K562 (cell line): ENCODE data around the gene GAPVD1. TPM values are rescaled to one million over a fixed set of nuclear protein-coding genes. Genes with fewer than 3 reads are reported as not detected.

ENCODE experiments used
- ATF7 ChIP-seq: fragments of 450-650 bp; IDR thresholded peaks from 2 replicates; pipeline ENCODE4 v1.7.1; 2014; ENCODE audit warnings: mild to moderate bottlenecking, moderate library complexity
- BHLHE40 ChIP-seq: IDR thresholded peaks from 2 replicates; pipeline ENCODE4 v1.6.1; 2011; ENCODE audit warnings: low read length, improper control_type of control experiment
- DIDO1 ChIP-seq: fragments of 450-650 bp; IDR thresholded peaks from 2 replicates; pipeline ENCODE4 v1.6.1; 2016; ENCODE audit warnings: low read depth, missing biosample characterization, missing genetic modification characterization
- DPF2 ChIP-seq: fragments of 450-650 bp; IDR thresholded peaks from 2 replicates; pipeline ENCODE4 v1.6.1; 2016
- MCM5 ChIP-seq: fragments of 450-650 bp; IDR thresholded peaks from 2 replicates; pipeline ENCODE4 v1.6.1; 2016; ENCODE audit warnings: low read depth
- MECOM ChIP-seq: fragments of 250-450 bp; sonication (Bioruptor Pico); IDR thresholded peaks from 2 replicates; pipeline ENCODE4 v1.8.0; 2022; ENCODE audit warnings: inconsistent platforms
- MED1 ChIP-seq: sonication (generic); formaldehyde crosslinking; IDR thresholded peaks from 2 replicates; pipeline ENCODE4 v1.8.1; 2023; ENCODE audit warnings: missing genetic modification reagents, borderline replicate concordance
- MEF2D ChIP-seq: conservative IDR thresholded peaks from 2 replicates; pipeline ENCODE4 v1.6.1; 2016; ENCODE audit warnings: low read depth, missing genetic modification characterization, missing compliant biosample characterization
- MITF ChIP-seq: IDR thresholded peaks from 2 replicates; pipeline ENCODE4 v1.6.1; 2014; ENCODE audit warnings: antibody characterized with exemption
- NBN ChIP-seq: fragments of 450-650 bp; IDR thresholded peaks from 2 replicates; pipeline ENCODE4 v1.6.1; 2016; ENCODE audit warnings: low read depth, mild to moderate bottlenecking
- NCOR1 ChIP-seq: fragments of 450-650 bp; IDR thresholded peaks from 2 replicates; pipeline ENCODE4 v1.6.1; 2016; ENCODE audit warnings: mild to moderate bottlenecking, moderate library complexity
- NONO ChIP-seq, 2 experiments: fragments of 200-400 bp in 1 of 2; fragments of 450-650 bp in 1 of 2; formaldehyde crosslinking in 1 of 2; IDR thresholded peaks; 2 replicates each; pipeline ENCODE4 v1.6.1; 2017; ENCODE audit warnings: low read depth in 2 of 2, mild to moderate bottlenecking in 2 of 2, moderate library complexity in 2 of 2, low read length in 1 of 2
- POLR2G ChIP-seq: fragments of 200-400 bp; formaldehyde crosslinking; IDR thresholded peaks from 2 replicates; pipeline ENCODE4 v1.6.1; 2017; ENCODE audit warnings: low read depth, mild to moderate bottlenecking, antibody characterized with exemption, low read length, moderate library complexity
- PYGO2 ChIP-seq: fragments of 450-650 bp; IDR thresholded peaks from 2 replicates; pipeline ENCODE4 v1.6.1; 2016; ENCODE audit warnings: mild to moderate bottlenecking, missing genetic modification characterization, moderate library complexity, missing compliant biosample characterization
- SMARCA4 ChIP-seq: fragments of 450-650 bp; IDR thresholded peaks from 2 replicates; pipeline ENCODE4 v1.6.1; 2016
- SMARCA5 ChIP-seq: fragments of 450-650 bp; IDR thresholded peaks from 2 replicates; pipeline ENCODE4 v1.6.1; 2016
- SP1 ChIP-seq: sonication (generic); formaldehyde crosslinking; IDR thresholded peaks from 2 replicates; pipeline ENCODE4 v1.8.1; 2022; ENCODE audit warnings: mild to moderate bottlenecking, missing genetic modification reagents
- SRSF1 ChIP-seq: fragments of 200-400 bp; formaldehyde crosslinking; IDR thresholded peaks from 2 replicates; pipeline ENCODE4 v1.6.1; 2017; ENCODE audit warnings: mild to moderate bottlenecking, low read depth, low read length, moderate library complexity
- STAT6 ChIP-seq: sonication (generic); formaldehyde crosslinking; IDR thresholded peaks from 2 replicates; pipeline ENCODE4 v1.8.1; 2023; ENCODE audit warnings: mild to moderate bottlenecking, missing genetic modification reagents
- TAF7 ChIP-seq: fragments of 450-650 bp; IDR thresholded peaks from 2 replicates; pipeline ENCODE4 v1.6.1; 2016; ENCODE audit warnings: missing genetic modification characterization, missing compliant biosample characterization
- TBL1XR1 ChIP-seq, 2 experiments: IDR thresholded peaks; 2 replicates each; pipeline ENCODE4 v1.6.1; 2012; ENCODE audit warnings: improper control_type of control experiment in 2 of 2, low read length in 2 of 2, mild to moderate bottlenecking in 1 of 2
- TCF3 ChIP-seq: sonication (generic); formaldehyde crosslinking; IDR thresholded peaks from 2 replicates; pipeline ENCODE4 v1.4.0; 2020; ENCODE audit warnings: mild to moderate bottlenecking, missing genetic modification reagents
- TEAD1 ChIP-seq, 2 experiments: fragments of 450-650 bp in 1 of 2; sonication (generic) in 1 of 2; formaldehyde crosslinking; IDR thresholded peaks; 2 replicates each; pipeline versions ENCODE4 v1.4.0 to v1.8.0; 2020 to 2022; ENCODE audit warnings: mild to moderate bottlenecking in 2 of 2, missing genetic modification reagents in 1 of 2
- TFAP4 ChIP-seq: sonication (generic); formaldehyde crosslinking; IDR thresholded peaks from 2 replicates; pipeline ENCODE4 v1.8.0; 2022; ENCODE audit warnings: missing genetic modification reagents, mild to moderate bottlenecking, moderate library complexity, borderline replicate concordance
- WHSC1 ChIP-seq: IDR thresholded peaks from one replicate; pipeline ENCODE4 v1.6.1; 2012; ENCODE audit warnings: low read length, control low read depth, inconsistent platforms
- YBX1 ChIP-seq: fragments of 450-650 bp; IDR thresholded peaks from 2 replicates; pipeline ENCODE4 v1.7.1; 2016; ENCODE audit warnings: mild to moderate bottlenecking
- ZC3H4 ChIP-seq: sonication (generic); formaldehyde crosslinking; IDR thresholded peaks from 2 replicates; pipeline ENCODE4 v1.9.0; 2021; ENCODE audit warnings: missing genetic modification reagents, borderline replicate concordance
- ZNF23 ChIP-seq: fragments of 250-450 bp; sonication (Bioruptor Pico); IDR thresholded peaks from 2 replicates; pipeline ENCODE4 v1.4.0; 2020; ENCODE audit warnings: mild to moderate bottlenecking
- ZNF583 ChIP-seq: fragments of 250-450 bp; sonication (Bioruptor Pico); IDR thresholded peaks from 2 replicates; pipeline ENCODE4 v1.4.0; 2020
- ZNF75A ChIP-seq: fragments of 450-650 bp; formaldehyde crosslinking; IDR thresholded peaks from 2 replicates; pipeline ENCODE4 v1.4.0; 2020; ENCODE audit warnings: mild to moderate bottlenecking
- polyA plus RNA-seq, 8 experiments: library from polyadenylated mRNA; depleted of rRNA in 4 of 8; stranded (reverse) in 5 of 8; unstranded in 3 of 8; fragments of >200 nt; fragmentation: Nextera tagmentation in 2 of 8; fragmentation: Illumina TruSeq in 1 of 8; extraction: Ambion mirVana in 2 of 8; extraction: Trizol in 1 of 8; gene quantifications; 2 replicates each; pipeline versions ENCODE4 v1.2.1 to v1.2.3, GENCODE V29; 2011 to 2014; ENCODE audit warnings: inconsistent platforms in 1 of 8, missing spikeins in 1 of 8
- total RNA-seq, 7 experiments: library from RNA; depleted of rRNA in 6 of 7; stranded (reverse); fragments of >200 nt in 6 of 7; fragmentation: Illumina TruSeq in 2 of 7; extraction: Trizol in 2 of 7; gene quantifications; 2 replicates each; pipeline versions ENCODE4 v1.2.1 to v1.2.3, GENCODE V29; 2011 to 2021; ENCODE audit warnings: low replicate concordance in 1 of 7

The GAPVD1 gene
- total and polyA plus RNA-seq, 9 of the 15 experiments (the other 6 are each of a cell fraction or from before 2014, with no cell fraction given), result 9.5 to 66.1 (median 45.5) TPM

GRCh38 chr9:125246261-125246667 lies 15.4 kb upstream of the GAPVD1 start (continued):
- TF ChIP-seq WHSC1 (no peak), ZNF583 (peak; percentile 47; the same call in 1 of the 2 replicates), MITF (no peak), ZC3H4 (no peak), BHLHE40 (peak; percentile 46), SRSF1 (no peak), TFAP4 (CRISPR knock-in tag) (peak; percentile 53), MED1 (CRISPR knock-in tag) (no peak), YBX1 (no peak), ZNF23 (no peak), ATF7 (peak; percentile 29; the same call in 1 of the 2 replicates), POLR2G (no peak), TAF7 (tag) (peak; percentile 52; the same call in 1 of the 2 replicates), DPF2 (peak; percentile 95), SP1 (CRISPR knock-in tag) (no peak), SMARCA5 (no peak), TCF3 (CRISPR knock-in tag) (peak; percentile 85), TBL1XR1 (IDR thresholded peaks at IDR 0.05; ENCODE audit: low read length in 2 of 2) (no peak), NONO (IDR thresholded peaks at IDR 0.05; ENCODE audit: low read depth in 2 of 2, low read length in 1 of 2) (no peak), MCM5 (no peak), PYGO2 (tag) (peak; percentile 72), STAT6 (CRISPR knock-in tag) (no peak), ZNF75A (no peak), NCOR1 (no peak), DIDO1 (tag) (no peak), NBN (peak; percentile 60; the same call in 1 of the 2 replicates), TEAD1 (CRISPR knock-in tag; IDR thresholded peaks at IDR 0.05) (0 out of 4 replicates have a peak, but pooled peaks of 1 of the 2 experiments have one; percentile 19), MECOM (CRISPR knock-in tag) (peak; percentile 55), MEF2D (tag) (peak; percentile 59), SMARCA4 (peak; percentile 90)
